Activated effector memory CD4-positive, alpha-beta T cell treated with anti-CD3 and anti-CD28 coated beads, Interleukin-2, amount 50 U/mL, for 16 hours (primary cell): ENCODE results near the gene CENPP.
A peak's percentile ranks its signal among the peaks of the same experiment; 100 is the strongest.

Experiments
- DNase-seq: peaks from one replicate; pipeline ENCODE4 v3.0.0-alpha.2; 2020

CENPP gene

GRCh38 chr9:92325269-92325990 lies at the start of gene CENPP, which contains the start of gene NOL8:
TSS of gene CENPP (plus strand) at chr9:92325953.
TSS of gene NOL8 (minus strand) at chr9:92325350. CDS start at chr9:92324161, 1,189 bp downstream.
- DNase-seq = peak; percentile 94

GRCh38 chr9:92276331-92277032 lies 49.3 kb upstream of the CENPP start:
- DNase-seq = no peak

GRCh38 chr9:92278110-92278509 lies 47.6 kb upstream of the CENPP start:
- DNase-seq = no peak

GRCh38 chr9:92279302-92279701 lies 46.5 kb upstream of the CENPP start:
- no peak for DNase-seq

GRCh38 chr9:92289708-92290390 lies 35.9 kb upstream of the CENPP start:
- no peak for DNase-seq

- no peak for DNase-seq
Measured at GRCh38 chr9:92290785-92291429, 34.8 kb upstream of the CENPP start.

- DNase-seq = no peak
Measured at GRCh38 chr9:92291577-92291976, 34.2 kb upstream of the CENPP start.

GRCh38 chr9:92292338-92293074 lies 33.2 kb upstream of the CENPP start:
- peak; percentile 54 for DNase-seq

- DNase-seq = no peak
Measured at GRCh38 chr9:92293075-92293354, 32.7 kb upstream of the CENPP start.

- peak; percentile 100 for DNase-seq
Measured at GRCh38 chr9:92293452-92294296, 32.1 kb upstream of the CENPP start, which contains the start of gene IARS1. TSS of gene IARS1 (minus strand) at chr9:92293697. CDS start at chr9:92289419, 4,278 bp downstream.

GRCh38 chr9:92294297-92294676 lies 31.5 kb upstream of the CENPP start:
- no peak for DNase-seq

- no peak for DNase-seq
Measured at GRCh38 chr9:92295240-92295790, 30.4 kb upstream of the CENPP start.

GRCh38 chr9:92295827-92296258 lies 29.9 kb upstream of the CENPP start:
- no peak for DNase-seq

- DNase-seq = no peak
Measured at GRCh38 chr9:92297611-92298010, 28.1 kb upstream of the CENPP start.

GRCh38 chr9:92298036-92298435 lies 27.7 kb upstream of the CENPP start:
- DNase-seq = no peak

- DNase-seq = no peak
Measured at GRCh38 chr9:92299116-92299515, 26.6 kb upstream of the CENPP start.

GRCh38 chr9:92300936-92301335 lies 24.8 kb upstream of the CENPP start:
- DNase-seq = no peak

- DNase-seq = no peak
Measured at GRCh38 chr9:92308893-92309292, 16.9 kb upstream of the CENPP start.

- DNase-seq = no peak
Measured at GRCh38 chr9:92310562-92310961, 15.2 kb upstream of the CENPP start.

- DNase-seq = no peak
Measured at GRCh38 chr9:92312887-92313623, 12.7 kb upstream of the CENPP start.

- no peak for DNase-seq
Measured at GRCh38 chr9:92313624-92314012, 12.1 kb upstream of the CENPP start.
